Pons (tissue), 1 donor: Measurements from ENCODE around the gene AUTS2.
A peak's percentile ranks its signal among the peaks of the same experiment; 100 is the strongest.
"Not testable (repeated sequence)": the region's sequence is repeated elsewhere in the genome, so short reads cannot be mapped to it uniquely, and the experiment has no call there.

Source experiments
- DNase-seq: peaks from one replicate; pipeline ENCODE4 v3.0.0-alpha.2; 2016; ENCODE audit warnings: low spot score

The AUTS2 gene

DNA sequence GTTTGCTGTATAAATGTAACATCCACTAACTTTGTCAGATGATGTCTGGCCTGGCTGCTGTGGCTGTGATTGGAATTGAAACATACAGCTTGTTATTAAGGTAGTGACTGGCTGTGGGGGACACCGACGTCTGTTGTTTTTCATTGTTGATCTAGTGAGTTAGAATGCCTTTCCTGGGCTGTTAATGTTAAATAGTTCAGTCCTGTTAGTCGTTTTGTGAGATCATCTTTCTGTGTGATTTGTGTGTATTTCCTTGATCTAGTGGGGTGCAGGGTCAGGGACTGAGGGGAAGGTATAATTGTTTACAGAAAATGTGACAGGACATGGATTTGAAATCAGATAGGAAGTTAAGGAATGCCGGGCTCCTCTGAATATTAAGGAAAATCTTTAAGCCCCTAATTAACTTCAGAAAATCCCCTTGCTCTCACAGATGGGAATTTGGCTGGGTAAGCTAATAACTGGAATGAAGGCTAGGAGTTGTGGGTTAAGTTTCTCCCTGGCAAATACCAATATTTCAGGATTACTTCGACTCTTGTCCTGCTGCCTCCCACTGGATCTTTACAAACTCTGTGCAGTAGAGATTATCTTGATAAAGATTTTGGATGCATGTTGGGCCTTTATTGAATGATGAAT lies 163.1 kb downstream of the AUTS2 start:
- no peak for DNase-seq

DNA sequence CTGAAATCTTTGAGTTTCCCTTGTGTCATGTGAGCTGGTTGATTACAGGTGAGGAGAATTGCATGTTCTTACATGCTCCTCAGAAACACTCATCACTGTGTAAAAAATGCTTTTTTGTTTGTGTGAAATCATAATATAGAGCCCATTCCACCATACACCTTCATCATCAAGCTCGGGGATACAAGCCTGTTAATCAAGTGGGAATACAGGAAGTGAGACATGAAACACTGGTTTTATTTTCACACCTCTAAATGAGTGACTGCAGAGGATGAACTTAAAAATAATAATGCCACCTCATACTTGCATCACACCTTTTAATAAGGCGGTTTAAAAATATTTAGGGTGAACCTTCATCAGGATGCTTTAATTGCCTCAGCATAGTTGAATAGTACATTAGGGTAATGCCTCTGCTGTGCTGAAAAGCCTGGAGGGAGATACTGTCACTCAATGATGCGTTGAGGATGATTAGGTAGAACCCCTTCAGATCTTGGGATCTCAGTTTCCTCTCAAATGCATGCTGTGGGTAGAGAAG lies 164.6 kb downstream of the AUTS2 start:
- DNase-seq = no peak

DNA sequence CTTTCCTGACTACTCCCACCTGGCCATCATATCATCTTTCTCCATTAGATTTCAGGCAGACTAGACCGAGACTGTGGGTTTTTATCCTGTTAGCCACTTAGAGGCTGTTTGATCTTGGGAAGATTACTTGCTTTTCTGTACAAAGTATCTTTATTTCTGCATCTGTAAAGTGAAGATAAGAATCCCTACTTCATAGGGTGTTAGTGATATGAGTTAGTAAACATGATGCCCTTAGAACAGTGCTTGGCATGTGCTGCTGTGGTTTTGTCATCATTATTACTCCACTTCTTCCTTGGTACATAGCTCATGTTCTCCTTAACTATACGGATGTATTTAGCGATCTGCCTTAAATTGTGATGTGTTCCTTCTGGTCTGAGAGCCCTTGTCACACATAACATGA lies 165.2 kb downstream of the AUTS2 start:
- DNase-seq = no peak

DNA sequence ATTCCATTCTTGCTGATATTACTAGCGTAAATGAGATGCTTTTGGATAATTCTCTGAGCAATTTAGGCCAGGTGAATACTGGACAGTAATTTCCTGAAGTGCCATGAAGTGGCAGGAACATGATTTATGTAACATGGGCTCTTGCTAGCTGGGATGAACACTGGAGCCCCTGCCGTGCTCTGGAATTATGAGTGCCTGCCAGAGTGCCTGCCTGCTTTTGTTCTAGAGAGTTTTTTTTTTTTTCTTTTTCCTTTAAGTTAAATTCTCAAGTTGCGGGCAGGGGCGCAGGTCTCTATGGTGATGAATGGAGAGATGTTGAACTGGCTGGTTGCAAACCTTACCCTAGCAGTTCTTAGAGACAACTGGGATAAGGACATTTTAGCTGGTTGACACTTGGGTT lies 165.9 kb downstream of the AUTS2 start:
- no peak for DNase-seq

DNA sequence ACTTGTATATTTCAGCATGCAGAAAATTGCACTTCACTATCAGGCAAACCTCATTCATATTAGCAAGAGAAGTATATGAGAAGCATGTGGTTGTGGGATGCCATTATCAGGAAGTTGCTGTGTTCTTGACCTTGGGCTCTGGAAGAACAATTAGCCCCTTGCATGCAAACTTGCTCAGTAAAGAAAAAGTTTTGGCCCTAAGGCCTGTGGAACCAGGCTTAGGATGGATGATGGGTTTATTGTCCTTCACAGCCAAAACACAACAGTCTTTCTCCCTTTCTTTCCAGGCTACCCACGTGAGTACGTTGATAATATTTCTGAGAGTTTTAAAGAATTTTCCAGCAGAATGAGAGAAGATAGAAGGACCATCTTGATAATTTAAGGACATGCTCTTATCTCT lies 166.4 kb downstream of the AUTS2 start:
- no peak for DNase-seq

DNA sequence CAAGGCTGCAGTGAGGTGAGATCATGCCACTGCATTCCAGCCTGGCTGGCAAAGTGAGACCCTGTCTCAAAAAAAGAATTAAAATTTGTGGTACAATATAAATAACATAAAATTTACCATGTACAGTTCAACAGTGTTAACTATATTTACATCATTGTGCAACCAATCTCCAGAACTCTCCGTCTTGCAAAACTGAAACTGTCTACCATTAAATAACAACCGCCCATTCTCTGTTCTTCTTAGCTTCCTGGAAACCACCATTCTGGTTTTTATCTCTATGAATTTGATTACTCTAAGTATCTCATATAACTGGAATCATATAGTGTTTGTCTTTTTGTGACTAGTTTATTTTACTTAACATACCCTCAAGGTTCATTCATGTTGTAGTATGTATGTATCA lies 167.6 kb downstream of the AUTS2 start:
- DNase-seq = no peak

DNA sequence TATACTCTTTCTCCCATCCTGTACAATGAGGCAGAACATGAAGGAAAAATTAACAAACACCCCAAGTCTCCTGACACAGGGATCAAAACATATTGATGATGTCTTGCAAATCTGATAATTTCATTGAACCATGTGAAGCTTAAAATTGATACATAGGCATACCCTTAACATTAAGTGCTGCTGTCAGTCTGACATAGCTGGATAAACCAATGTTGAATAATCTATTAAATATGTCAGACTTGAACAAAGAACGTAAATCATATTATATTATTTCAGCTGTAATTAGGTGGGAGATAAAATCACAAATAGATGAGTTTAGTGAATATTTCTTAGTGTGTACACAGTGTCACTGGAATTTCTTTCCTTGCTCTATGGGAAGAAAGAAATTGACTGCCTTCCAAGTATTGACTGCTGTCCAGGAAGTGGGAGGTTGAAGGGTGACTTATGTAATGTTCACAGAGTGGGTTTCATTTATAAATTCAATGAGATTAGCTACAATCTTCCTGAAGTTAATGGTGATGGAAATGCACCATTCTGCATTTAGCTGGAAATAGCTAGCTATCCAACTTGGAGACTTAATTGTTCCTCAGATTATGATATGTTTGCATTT lies 170.8 kb downstream of the AUTS2 start:
- DNase-seq = no peak

DNA sequence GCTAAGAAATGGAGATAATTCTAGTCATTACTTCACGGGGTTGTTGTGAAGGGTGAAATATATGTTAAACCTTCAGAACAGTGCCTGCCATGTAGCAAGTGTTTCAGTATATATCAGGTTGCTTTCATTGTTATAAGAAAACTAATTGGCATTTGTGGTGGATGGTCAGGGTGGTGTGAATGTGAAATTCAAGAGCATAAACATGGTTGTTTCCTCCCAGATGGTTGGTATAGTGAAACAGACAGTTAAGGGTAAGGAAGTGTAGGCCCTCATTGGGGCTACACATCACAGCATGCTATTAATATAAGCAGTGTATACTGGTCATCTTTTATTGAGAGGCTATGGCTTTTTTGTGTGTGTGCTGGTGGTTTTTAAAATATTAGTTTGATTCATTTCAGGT lies 171.6 kb downstream of the AUTS2 start:
- DNase-seq = no peak

DNA sequence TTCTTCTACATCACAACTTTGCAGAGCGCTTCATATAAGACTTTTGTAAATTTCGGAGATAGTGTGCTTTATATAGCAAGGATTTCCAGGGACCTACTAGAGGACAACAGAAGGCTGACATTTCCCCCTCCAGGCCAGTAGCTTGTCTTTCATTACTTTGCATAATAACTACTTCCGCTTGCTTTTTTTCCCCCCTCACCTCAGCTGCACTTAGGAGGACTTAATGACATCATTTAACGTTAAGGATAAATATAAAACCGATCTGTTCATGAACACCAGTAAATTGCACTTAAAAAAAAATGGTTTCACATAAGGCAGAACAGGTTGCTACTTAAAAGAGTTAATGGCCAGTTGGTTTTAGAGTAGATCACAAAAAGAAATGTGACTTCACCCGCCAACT lies 172.3 kb downstream of the AUTS2 start:
- no peak for DNase-seq

DNA sequence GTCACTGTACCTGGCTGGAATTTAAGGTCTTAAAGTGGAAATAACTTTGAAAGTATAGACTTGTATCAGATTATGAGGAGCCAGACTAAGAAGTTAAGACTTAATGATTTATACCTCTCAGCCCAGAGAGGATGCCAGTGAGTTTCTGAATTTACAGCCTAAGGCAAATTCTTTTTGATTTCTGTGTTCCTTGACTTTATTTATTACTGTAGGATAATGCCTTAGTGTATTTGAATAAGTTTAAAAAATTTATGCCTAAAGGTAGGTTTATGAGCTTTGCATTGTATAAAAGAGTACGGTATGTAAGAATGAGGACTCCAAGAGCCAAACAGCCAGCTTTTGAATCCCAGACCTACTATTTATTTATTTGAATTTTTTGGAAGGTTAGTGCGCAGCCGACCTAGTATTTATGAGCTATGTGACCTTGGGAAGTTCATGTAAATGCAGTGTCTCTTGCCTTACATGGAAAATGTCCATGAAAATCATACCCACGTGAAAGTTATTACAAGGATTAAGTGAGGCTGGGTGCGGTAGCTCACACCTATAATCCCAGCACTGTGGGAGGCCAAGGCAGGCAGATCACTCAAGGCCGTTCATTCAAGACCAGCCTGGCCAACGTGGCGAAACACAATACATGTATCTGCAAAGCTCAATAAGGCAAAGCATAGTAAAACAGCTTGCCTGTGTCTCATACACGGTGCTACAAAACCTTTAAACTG lies 174.6 kb downstream of the AUTS2 start:
- DNase-seq = no peak

DNA sequence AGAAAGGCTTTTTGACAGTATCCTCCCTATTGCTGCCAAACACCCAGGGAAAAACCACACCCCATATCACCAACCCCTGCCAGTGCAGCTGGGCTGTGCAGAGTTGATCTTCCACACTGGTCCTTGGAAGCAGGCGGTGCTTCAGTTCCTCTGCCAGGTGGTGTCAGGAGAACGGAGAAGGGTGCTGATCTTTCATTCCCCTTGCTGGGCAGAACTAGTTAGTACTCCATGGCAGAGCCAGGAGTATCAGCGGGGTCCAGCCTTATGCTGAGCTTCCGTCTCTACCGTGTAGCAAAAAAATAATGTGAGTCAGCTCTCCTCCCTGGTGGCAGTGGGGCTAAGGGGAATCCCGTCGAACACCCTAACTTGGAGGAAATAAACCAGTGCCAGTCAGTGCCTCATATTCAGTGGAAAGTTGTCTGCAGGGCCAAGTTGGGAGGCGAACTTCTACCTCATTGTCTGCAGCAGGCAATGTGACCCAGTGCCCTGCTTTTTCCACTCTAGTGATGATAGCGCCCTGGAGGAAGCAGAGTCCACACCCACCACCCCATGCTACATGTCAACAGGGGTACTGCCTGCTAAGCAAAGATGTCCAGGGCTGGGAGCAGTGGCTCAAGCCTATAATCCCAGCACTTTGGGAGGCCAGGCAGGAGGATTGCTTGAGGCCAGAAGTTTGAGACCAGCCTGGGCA lies 175.4 kb downstream of the AUTS2 start:
- DNase-seq = no peak

DNA sequence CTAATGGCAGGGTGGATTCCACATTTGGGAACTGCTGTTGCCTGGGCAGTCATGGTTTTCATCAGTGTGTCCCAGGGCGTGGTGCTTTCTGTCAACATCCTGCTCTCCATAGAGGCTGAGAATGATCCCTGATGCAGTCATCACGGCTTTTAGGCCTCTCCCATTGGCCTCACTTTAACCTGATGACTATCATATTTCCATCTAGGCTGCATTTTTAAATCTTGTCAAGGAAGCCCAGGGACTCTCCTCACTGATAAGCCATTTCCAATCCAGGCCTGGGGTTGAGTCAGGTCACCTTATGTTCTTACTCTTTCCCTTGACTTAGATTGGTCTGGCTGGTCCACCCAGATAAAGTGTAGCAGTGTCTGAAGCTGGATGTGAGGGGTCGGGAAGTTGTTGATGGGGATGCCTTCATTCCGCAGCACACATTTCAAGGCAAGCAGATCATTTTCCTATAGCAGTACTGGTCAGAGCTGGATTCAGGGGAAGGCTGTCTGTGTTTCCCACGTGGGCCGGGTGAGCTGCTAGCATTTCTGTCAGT lies 177.0 kb downstream of the AUTS2 start:
- DNase-seq = no peak

DNA sequence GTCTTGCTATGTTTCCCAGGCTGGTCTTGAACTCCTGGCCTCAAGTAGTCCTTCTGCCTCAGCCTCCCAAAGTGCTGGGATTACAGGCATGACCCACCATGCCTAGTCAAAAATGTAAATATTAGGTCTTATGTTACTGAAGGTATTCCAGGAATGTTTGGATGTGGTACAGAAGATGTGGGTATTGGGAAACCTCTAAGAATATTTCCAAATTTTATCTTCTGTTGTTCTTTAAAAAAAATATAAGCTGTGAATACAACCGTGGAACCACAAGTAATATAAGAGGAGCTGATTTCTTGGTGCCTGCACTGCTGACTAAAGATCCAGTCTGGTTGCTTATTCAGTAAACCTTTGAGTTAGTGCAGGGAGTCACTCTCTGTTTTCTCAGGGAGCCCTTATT lies 178.3 kb downstream of the AUTS2 start:
- DNase-seq = no peak

DNA sequence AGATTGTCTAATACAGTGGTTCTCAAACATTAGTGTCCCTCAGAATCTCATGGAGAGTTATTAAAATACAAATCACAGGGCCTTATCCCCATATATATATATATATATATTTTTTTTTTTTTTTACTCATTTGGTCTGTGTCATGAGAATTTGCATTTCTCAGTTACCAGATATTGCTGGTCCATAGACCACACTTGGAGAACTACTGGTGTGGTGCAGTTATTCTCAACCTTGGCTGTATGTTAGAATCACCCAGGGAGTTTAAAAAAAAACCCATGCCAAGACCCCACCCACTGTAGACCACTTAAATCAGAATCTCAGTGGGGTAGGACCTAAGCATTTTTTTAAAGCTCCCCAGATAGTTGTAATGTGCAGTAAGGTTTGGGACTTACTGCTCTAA lies 179.9 kb downstream of the AUTS2 start:
- no peak for DNase-seq

DNA sequence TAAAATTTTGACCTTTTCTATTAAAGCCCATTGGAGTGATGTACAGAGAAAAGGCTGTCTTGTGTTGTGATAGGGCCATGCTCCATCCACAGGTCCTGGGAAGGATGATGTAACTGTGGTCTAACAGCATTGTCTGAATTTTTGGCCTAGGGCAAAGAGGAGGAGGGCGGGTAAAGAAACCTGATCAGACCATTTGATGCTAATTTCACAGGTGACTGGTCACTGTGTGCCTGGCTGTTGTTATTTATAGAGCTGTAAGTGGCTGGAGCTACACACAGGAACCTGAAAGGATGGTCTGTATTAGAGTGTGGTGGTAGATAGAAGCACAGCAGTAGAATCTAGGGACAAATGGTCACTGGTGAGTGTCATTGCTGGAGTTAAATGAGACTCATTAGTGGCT lies 182.1 kb downstream of the AUTS2 start:
- DNase-seq = no peak

DNA sequence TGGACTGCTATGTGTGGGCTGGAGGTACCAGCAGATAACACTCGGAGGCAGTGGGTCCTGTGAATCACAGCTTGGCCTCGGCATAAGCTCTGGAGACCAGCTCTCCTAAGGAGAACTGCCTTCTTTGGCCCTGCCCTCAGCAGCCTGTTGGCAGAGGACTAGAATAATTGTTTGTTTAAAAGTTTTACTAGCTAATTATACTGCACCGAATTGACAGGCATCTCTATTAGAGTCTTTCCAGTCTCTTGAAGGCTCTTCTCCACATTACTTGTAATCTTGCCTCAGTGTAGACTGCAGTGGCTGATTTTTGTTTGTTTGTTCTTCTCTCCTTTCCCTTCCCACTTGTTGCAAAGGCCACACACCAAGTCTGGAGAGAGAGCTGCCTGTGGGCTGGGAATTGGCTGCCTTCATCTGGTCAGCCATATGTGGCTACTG lies 183.2 kb downstream of the AUTS2 start:
- DNase-seq = no peak

DNA sequence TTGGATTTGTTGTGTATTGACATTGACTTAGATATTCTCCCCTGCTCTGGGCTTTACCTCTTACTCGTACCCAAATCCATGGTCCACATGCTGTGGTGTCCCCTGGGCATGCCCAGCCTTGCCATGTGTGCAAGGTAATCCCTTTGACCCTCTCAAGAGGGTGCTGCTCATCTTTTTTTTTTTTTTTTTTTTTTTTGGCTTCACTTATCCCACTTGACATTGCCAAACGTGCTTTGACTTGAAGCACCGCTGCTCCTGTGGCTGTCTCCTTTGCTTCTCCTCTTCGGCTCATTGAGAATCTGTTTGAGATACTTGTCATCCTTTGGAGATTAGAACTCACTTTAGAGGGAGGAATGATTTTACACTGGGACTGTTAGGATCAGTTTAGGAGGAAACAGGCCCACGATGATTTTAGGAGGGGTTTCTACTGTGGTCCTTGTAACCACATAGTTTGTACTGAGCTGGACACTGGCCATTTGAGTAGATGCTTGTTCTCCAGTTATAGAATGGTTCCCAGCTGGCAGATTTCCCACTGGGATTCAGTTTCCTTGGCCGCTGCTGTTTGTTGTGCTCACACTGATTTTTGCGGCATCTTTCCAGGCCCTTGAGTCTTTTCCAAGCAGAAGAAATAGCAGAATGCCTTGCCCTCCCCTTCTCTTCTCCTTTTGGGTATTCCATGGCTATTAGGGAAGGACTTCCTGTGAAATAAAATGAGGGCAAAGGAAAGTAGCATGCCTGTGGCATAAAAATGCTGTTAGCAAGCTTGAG lies 184.8 kb downstream of the AUTS2 start:
- DNase-seq = peak; percentile 77

DNA sequence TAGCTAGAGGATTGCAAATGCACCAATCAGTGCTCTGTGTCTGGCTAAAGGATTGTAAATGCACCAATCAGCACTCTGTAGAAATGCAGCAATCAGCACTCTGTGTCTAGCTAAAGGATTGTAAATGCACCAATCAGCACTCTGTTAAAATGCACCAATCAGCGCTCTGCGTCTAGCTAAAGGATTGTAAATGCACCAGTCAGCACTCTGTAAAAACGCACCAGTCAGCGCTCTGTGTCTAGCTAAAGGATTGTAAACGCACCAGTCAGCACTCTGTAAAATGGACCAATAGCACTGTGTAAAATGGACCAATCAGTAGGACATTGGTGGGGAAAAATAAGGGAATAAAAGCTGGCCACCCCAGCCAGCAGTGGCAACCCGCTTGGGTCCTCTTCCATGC lies 187.9 kb downstream of the AUTS2 start:
- DNase-seq = not testable (repeated sequence)

DNA sequence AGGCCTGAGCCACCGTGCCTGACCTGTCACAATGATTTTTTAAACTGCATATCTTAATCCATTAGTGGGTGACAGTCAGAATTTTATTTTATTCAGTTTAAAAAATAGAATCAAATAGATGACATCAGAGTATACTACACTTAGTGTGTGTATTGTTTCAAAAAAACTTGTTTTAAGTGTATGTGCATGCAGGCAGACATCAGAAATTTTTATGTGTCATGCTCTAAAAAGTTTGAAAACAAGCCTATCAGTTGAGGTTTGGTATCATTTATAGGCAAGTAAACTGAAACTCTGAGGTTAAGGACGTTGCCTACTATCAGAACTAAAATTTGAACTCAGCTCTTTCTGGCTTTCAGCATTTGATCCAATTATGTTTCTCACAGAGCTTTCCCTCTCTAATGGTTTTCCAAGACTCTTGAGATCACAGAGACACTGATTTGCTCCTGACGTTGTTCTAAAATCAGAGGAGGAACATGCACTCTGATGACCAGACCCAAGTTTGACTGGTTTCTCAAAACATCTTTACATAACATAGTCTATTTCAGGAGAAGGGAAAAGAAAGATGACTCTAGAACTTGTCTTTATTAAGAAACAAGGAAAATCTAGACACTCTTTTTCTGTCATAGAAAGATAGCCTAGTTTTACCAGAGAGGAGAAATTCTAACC lies 188.6 kb downstream of the AUTS2 start:
- DNase-seq = no peak

DNA sequence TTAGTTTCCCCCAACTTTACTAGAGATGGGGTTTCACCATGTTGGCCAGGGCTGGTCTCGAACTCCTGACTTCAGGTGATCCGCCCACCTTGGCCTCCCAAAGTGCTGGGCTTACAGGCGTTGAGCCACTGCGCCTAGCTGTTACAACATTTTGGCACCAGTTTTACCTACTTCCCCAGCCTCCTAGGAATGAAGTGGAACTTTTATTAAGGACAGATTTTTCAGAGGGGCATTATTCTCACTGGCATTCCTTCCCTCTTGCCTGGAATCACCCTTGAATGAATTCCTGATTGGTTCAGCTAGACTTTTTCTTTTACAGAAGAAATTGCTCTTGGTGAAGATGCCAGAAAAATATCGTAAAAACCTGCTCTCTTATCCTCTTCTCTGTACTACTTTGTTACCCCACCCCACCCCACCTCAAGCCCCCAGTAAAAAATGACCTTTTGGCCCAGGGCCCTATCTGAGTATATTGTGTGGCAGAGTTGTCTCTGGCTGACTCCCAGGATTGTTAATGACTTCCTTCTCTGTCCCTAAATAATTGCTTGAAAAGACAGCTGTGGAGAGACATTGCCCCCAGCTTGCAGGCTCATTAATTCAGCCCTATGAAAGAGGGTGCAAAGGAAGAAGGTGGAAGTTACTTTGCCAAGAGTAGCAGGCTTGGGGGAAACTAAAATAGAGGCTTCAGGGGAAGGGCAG lies 189.6 kb downstream of the AUTS2 start:
- peak; percentile 19 for DNase-seq
